Neuronal stem cell (in vitro differentiated cells): ENCODE measurements around the gene MRRF.

ENCODE experiments used
- DNase-seq: peaks from one replicate; pipeline ENCODE4 v3.0.0-alpha.2; 2013; ENCODE audit warnings: low spot score
- H2AFZ ChIP-seq: one replicate; pipeline ENCODE4 v1.6.1; 2013; ENCODE audit warnings: mild to moderate bottlenecking, low read length, inconsistent platforms
- H2AK5ac ChIP-seq: 2 replicates; pipeline ENCODE4 v1.6.1; 2013; ENCODE audit warnings: low read depth, mild to moderate bottlenecking, inconsistent platforms, low read length, moderate library complexity, mixed read lengths
- H2BK120ac ChIP-seq: 2 replicates; pipeline ENCODE4 v1.6.1; 2013; ENCODE audit warnings: low read depth, mild to moderate bottlenecking, inconsistent platforms, low read length, moderate library complexity, mixed read lengths
- H2BK12ac ChIP-seq: one replicate; pipeline ENCODE4 v1.6.1; 2013; ENCODE audit warnings: low read length, inconsistent platforms
- H2BK15ac ChIP-seq: 2 replicates; pipeline ENCODE4 v1.6.1; 2013; ENCODE audit warnings: mild to moderate bottlenecking, low read length, inconsistent platforms, mixed read lengths
- H2BK5ac ChIP-seq: one replicate; pipeline ENCODE4 v1.6.1; 2013; ENCODE audit warnings: inconsistent platforms, mild to moderate bottlenecking, low read length, moderate library complexity
- H3K14ac ChIP-seq: one replicate; pipeline ENCODE4 v1.6.1; 2013; ENCODE audit warnings: low read length, inconsistent platforms
- H3K18ac ChIP-seq: 2 replicates; pipeline ENCODE4 v1.6.1; 2013; ENCODE audit warnings: low read length, inconsistent platforms
- H3K23ac ChIP-seq: 2 replicates; pipeline ENCODE4 v1.6.1; 2013; ENCODE audit warnings: low read depth, mild to moderate bottlenecking, mixed read lengths, low read length, inconsistent platforms; ENCODE audit not compliant: poor library complexity
- H3K27ac ChIP-seq: replicated peaks from 3 replicates; pipeline ENCODE4 v1.5.1; 2013; ENCODE audit warnings: low read length, inconsistent platforms
- H3K27me3 ChIP-seq, 3 experiments: 2 replicates each; pipeline ENCODE4 v1.6.1; 2013; ENCODE audit warnings: low read length in 3 of 3, mild to moderate bottlenecking in 2 of 3, inconsistent platforms in 1 of 3, low read depth in 1 of 3, mixed read lengths in 1 of 3, moderate library complexity in 1 of 3; ENCODE audit not compliant: control insufficient read depth in 3 of 3, insufficient read depth in 3 of 3
- H3K36me3 ChIP-seq, 2 donors: replicated peaks in 1 of 2; 2 replicates each; pipeline ENCODE4 v1.6.1; 2013; ENCODE audit warnings: low read length in 2 of 2; ENCODE audit not compliant: control insufficient read depth in 2 of 2, insufficient read depth in 2 of 2
- H3K4ac ChIP-seq: 2 replicates; pipeline ENCODE4 v1.6.1; 2013; ENCODE audit warnings: inconsistent platforms, mild to moderate bottlenecking, low read length, moderate library complexity
- H3K4me1 ChIP-seq, 2 donors: 1 replicate in 1 of 2; 2 replicates in 1 of 2; pipeline ENCODE4 v1.6.1; 2013; ENCODE audit warnings: low read length in 2 of 2, low read depth in 1 of 2; ENCODE audit not compliant: control insufficient read depth in 2 of 2, insufficient read depth in 1 of 2
- H3K4me2 ChIP-seq: one replicate; pipeline ENCODE4 v1.6.1; 2013; ENCODE audit warnings: mild to moderate bottlenecking, low read length, inconsistent platforms; ENCODE audit not compliant: insufficient read depth, poor library complexity, severe bottlenecking
- H3K4me3 ChIP-seq, 2 donors: 2 replicates each; pipeline ENCODE4 v1.5.1; 2013; ENCODE audit warnings: low read length in 2 of 2, mild to moderate bottlenecking in 2 of 2, inconsistent platforms in 1 of 2, moderate library complexity in 1 of 2
- H3K79me1 ChIP-seq: one replicate; pipeline ENCODE4 v1.6.1; 2013; ENCODE audit warnings: low read depth, mild to moderate bottlenecking, inconsistent platforms, low read length, moderate library complexity
- H3K9ac ChIP-seq: one replicate; pipeline ENCODE4 v1.6.1; 2013; ENCODE audit warnings: mild to moderate bottlenecking, low read depth, low read length, inconsistent platforms; ENCODE audit not compliant: poor library complexity
- H3K9me3 ChIP-seq, 2 donors: replicated peaks in 1 of 2; 2 replicates each; pipeline versions ENCODE3 to v1.6.1; 2013; ENCODE audit warnings: low read length in 2 of 2, mild to moderate bottlenecking in 2 of 2, inconsistent platforms in 1 of 2, low read depth in 1 of 2, mixed read lengths in 1 of 2, moderate library complexity in 1 of 2; ENCODE audit not compliant: control insufficient read depth in 2 of 2, insufficient read depth in 1 of 2
- H4K8ac ChIP-seq: one replicate; pipeline ENCODE4 v1.6.1; 2013; ENCODE audit warnings: low read depth, mild to moderate bottlenecking, inconsistent platforms, low read length, moderate library complexity
- H4K91ac ChIP-seq: one replicate; pipeline ENCODE4 v1.6.1; 2013; ENCODE audit warnings: low read length, low read depth, mild to moderate bottlenecking, inconsistent platforms; ENCODE audit not compliant: poor library complexity
- WGBS, 2 donors: extraction: QIAGEN DNeasy Blood & Tissue Kit; methylation state at CpG; one replicate each; pipeline ENCODE4 v1.1.7; 2013; ENCODE audit warnings: missing lambda C conversion rate in 2 of 2, mixed read lengths in 1 of 2; ENCODE audit not compliant: insufficient read length in 2 of 2, insufficient replicate concordance in 1 of 2; ENCODE audit errors: extremely low coverage in 2 of 2; 5-methylcytosine and 5-hydroxymethylcytosine counted together

Gene MRRF

DNA sequence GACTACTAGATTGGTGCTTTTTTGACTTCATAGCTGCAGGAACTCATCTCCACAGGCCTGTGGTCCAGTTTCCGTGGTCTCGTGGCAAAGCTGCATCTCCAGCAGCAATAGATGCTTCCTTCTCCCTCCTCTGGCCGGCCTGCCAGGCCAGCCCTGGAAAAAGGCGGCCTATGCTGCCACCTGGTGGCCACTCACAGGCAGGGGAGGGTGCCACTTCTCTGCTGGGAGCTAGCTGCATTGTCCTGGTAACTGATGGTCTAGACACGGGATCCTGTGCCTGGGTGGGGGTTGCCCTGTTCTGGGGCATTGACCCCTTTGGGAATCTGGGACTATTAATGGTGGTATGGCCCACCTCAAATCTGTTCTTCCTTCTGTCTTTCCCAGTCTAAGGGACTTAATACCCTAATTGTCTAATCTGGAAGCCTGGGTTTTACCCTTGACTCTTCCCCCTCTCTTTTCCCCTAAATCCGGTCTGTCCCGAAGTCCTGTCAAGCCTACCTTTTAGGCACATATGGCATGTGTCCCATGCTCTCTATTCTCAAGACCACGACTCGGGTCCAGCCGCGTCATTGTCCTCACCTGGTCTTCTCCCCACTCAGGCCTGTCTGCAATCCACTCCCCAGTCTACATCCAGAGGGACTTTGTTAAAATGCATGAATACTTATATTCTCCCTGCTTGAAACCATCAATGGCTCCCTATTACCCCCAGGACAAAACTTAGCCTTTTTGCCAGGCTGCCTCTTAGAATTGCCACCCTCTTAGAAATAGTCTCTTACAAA lies 86.1 kb downstream of the MRRF start:
- Histone ChIP-seq H3K4me3 (no peak overlapping the region), H3K27me3 (peaks cover 2 to 38% (median 14%) of the 10 kb centered on the region in 3 experiments), H2BK120ac (no peak overlapping the region), H4K91ac (no peak overlapping the region), H3K23ac (no peak overlapping the region), H3K4me1 (peaks cover 5 to 15% of the 10 kb centered on the region in 2 donors), H3K4me2 (no peak overlapping the region), H3K9ac (no peak overlapping the region), H3K4ac (no peak overlapping the region), H2BK15ac (no peak overlapping the region), H4K8ac (no peak overlapping the region), H3K9me3 (peaks cover 0 to 1% of the 10 kb centered on the region in 2 donors), H3K79me1 (no peaks in the 10 kb centered on the region), H3K18ac (no peak overlapping the region), H3K36me3 (no peaks in the 10 kb centered on the region), H2AK5ac (no peak overlapping the region), H3K27ac (no peak overlapping the region), H2AFZ (no peak overlapping the region), H2BK5ac (no peak overlapping the region), H3K14ac (no peak overlapping the region), H2BK12ac (no peak overlapping the region)
- DNase-seq = peak; percentile 72
- no CpG with 5 or more reads among the region's 11 CpGs for WGBS, 2 donors

DNA sequence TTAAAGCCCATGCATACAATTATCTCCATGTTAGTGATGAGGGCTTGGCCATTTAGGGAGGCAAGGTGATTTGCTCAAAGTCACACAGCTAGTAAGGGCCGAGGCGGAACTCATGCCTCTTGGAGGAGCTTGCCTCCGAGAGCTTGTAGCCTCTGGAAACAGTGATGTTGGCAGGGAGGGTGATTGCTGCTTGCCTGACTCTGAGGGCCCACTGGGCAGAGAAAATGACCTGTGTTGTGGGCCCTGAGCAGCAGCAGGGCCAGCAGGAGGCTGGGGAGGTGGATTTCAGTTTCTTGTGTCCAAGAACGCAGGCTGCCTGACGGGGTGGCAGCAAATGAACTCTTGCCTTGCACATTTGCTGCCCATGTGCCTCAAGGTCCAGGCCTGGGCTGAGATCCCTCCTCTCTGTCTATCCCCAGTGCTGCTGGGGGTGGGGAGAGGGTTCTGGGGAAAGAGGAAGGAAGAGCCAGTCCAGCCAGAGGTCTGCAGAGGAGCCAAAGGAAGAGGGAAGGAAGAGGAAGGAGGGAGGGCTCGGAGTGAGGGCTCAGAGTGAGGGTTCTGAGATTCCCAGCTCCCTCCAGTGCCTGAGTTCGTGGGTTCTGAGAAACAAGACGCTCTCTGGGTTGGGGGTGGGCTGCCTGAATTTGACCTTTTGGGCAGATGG lies 90.0 kb downstream of the MRRF start:
- H3K36me3 ChIP-seq = no peaks in the 10 kb centered on the region

DNA sequence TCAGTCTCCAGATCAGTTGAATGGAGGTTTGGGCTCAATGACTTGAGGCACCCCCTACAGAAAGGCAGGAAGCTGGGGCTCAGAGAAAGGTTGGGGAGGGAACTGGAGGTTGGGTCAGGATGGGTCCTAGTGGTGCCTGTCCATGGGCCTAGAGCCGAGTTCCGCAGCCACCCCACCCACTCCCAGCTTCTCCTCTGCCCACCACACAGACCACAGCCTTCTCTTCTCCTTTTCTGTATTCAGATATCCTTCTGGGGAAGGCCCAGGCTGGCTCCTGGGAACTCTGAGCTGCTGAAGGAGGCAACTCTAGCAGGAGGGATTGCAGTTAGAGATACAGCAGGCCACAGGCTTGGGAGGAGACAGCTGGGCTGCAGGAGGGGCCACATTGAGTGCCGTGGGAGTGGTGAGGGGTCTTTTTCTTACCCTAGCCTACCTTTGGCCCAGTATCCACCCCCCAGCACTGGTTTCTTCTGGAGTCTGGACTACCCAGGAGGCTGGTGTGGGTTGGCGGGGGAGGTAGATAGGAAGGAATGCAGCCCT lies 90.7 kb downstream of the MRRF start:
- no peak for DNase-seq
- Histone ChIP-seq H3K9ac (no peak overlapping the region), H2BK15ac (no peak overlapping the region), H3K79me1 (no peaks in the 10 kb centered on the region), H2BK120ac (no peak overlapping the region), H3K4me3 (no peak overlapping the region), H3K9me3 (no peaks in the 10 kb centered on the region), H3K4me1 (no peaks in the 10 kb centered on the region), H3K27me3 (peaks cover 0 to 2% (median 0%) of the 10 kb centered on the region in 3 experiments), H2AK5ac (peak overlapping the region; percentile 89), H2BK12ac (no peak overlapping the region), H2BK5ac (no peak overlapping the region), H3K14ac (no peak overlapping the region), H3K27ac (no peak overlapping the region), H2AFZ (no peak overlapping the region), H3K36me3 (no peaks in the 10 kb centered on the region), H3K4me2 (no peak overlapping the region), H4K8ac (no peak overlapping the region), H3K18ac (no peak overlapping the region), H3K23ac (no peak overlapping the region), H3K4ac (no peak overlapping the region), H4K91ac (no peak overlapping the region)
- no CpG with 5 or more reads among the region's 4 CpGs for WGBS, 2 donors

More for the DNA sequence above, 90.0 kb downstream of the MRRF start:
- Histone ChIP-seq H3K79me1 (no peaks in the 10 kb centered on the region), H2AFZ (no peak overlapping the region), H3K18ac (no peak overlapping the region), H3K27me3 (peaks cover 0 to 6% (median 4%) of the 10 kb centered on the region in 3 experiments), H3K4me3 (no peak overlapping the region), H4K8ac (no peak overlapping the region), H2BK5ac (no peak overlapping the region), H2BK15ac (no peak overlapping the region), H3K9ac (peak overlapping the region; percentile 50), H4K91ac (no peak overlapping the region), H3K4me2 (no peak overlapping the region), H3K4me1 (no peaks in the 10 kb centered on the region), H3K14ac (no peak overlapping the region), H2BK120ac (no peak overlapping the region), H2AK5ac (peak overlapping the region; percentile 89), H3K27ac (no peak overlapping the region), H3K23ac (no peak overlapping the region), H3K4ac (no peak overlapping the region), H2BK12ac (no peak overlapping the region), H3K9me3 (no peaks in the 10 kb centered on the region)
- WGBS, 2 donors = no CpG with 5 or more reads among the region's 8 CpGs
- DNase-seq = no peak

DNA sequence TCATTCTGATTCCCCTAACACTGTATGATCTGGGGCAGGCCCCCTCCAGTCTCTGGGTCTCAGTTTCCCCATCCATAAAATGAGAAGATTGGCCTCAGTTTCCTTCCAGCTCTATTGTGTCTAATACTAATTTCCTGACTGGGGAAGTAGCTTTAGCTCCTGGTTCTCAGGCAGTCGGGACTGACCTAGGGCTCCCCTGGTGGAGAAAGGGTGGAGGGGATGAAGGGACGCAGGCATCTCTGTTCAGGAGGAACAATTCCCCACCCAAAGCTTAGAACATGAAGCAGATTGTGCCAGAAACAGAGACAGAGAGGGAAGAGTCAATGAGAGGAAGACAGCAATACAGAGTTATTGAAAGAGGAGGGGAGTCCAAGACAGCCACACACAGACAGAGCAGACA lies 91.9 kb downstream of the MRRF start:
- no peak overlapping the region for H3K4me3 ChIP-seq
- no peak overlapping the region for H3K4me2 ChIP-seq
- no peak for DNase-seq
- H3K36me3 ChIP-seq = no peaks in the 10 kb centered on the region
- H3K18ac ChIP-seq = no peak overlapping the region
- no peaks in the 10 kb centered on the region for H3K4me1 ChIP-seq
- no peak overlapping the region for H3K9ac ChIP-seq
- H3K79me1 ChIP-seq = no peaks in the 10 kb centered on the region
- H2BK15ac ChIP-seq = no peak overlapping the region
- no peak overlapping the region for H2BK120ac ChIP-seq
- no peak overlapping the region for H3K14ac ChIP-seq
- H3K23ac ChIP-seq = no peak overlapping the region
- H3K9me3 ChIP-seq = no peaks in the 10 kb centered on the region
- peaks cover 0 to 3% (median 0%) of the 10 kb centered on the region in 3 experiments for H3K27me3 ChIP-seq
- H3K4ac ChIP-seq = no peak overlapping the region
- H2AK5ac ChIP-seq = no peak overlapping the region
- no peak overlapping the region for H3K27ac ChIP-seq
- no peak overlapping the region for H2BK5ac ChIP-seq
- H4K8ac ChIP-seq = no peak overlapping the region
- no peak overlapping the region for H4K91ac ChIP-seq
- H2BK12ac ChIP-seq = no peak overlapping the region
- no peak overlapping the region for H2AFZ ChIP-seq
- no CpG with 5 or more reads among the region's 2 CpGs for WGBS, 2 donors
